Stimulated activated effector memory CD8-positive, alpha-beta T cell treated with anti-CD3 and anti-CD28 coated beads, Interleukin-12 subunit alpha, Interleukin-12 subunit beta, amount 100 ng/mL, for 72 hours (primary cell): ENCODE measurements around the gene DACT2.
"Not testable (repeated sequence)": the region's sequence is repeated elsewhere in the genome, so short reads cannot be mapped to it uniquely, and the experiment has no call there.

ENCODE experiments used
- ATAC-seq: fragments of 150-1000 bp; cut with Tn5 transposase; 2 replicates; pipeline ENCODE4 v1.10.0; 2021
- DNase-seq, 2 donors: peaks; one replicate each; pipeline ENCODE4 v3.0.0; 2021 to 2022; ENCODE audit warnings: low spot score in 2 of 2
- H3K27ac Mint-ChIP-seq: one replicate; pipeline ENCODE4 v1.8.0; 2022; ENCODE audit warnings: mild to moderate bottlenecking, mixed read lengths
- H3K36me3 Mint-ChIP-seq: one replicate; pipeline ENCODE4 v1.8.0; 2022; ENCODE audit warnings: mild to moderate bottlenecking, mixed read lengths
- H3K4me1 Mint-ChIP-seq: one replicate; pipeline ENCODE4 v1.8.0; 2022; ENCODE audit warnings: mixed read lengths
- H3K4me3 Mint-ChIP-seq: one replicate; pipeline ENCODE4 v1.8.0; 2022; ENCODE audit warnings: mild to moderate bottlenecking, mixed read lengths
- H3K9me3 Mint-ChIP-seq: one replicate; pipeline ENCODE4 v1.8.0; 2022; ENCODE audit warnings: mixed read lengths

DACT2 gene

GRCh38 chr6:168276576-168277273 is 42.9 kb downstream of the DACT2 start:
- peaks cover 2% of the 10 kb centered on the region for H3K9me3 Mint-ChIP-seq
- DNase-seq (no peak), ATAC-seq (no peak)
- H3K36me3 Mint-ChIP-seq = no peaks in the 10 kb centered on the region
- no peaks in the 10 kb centered on the region for H3K4me1 Mint-ChIP-seq
- no peak overlapping the region for H3K4me3 Mint-ChIP-seq
- H3K27ac Mint-ChIP-seq = no peak overlapping the region

- H3K9me3 Mint-ChIP-seq = peaks cover 2% of the 10 kb centered on the region
- H3K4me1 Mint-ChIP-seq = no peaks in the 10 kb centered on the region
- H3K27ac Mint-ChIP-seq = no peak overlapping the region
- no peaks in the 10 kb centered on the region for H3K36me3 Mint-ChIP-seq
- ATAC-seq (no peak), DNase-seq (no peak)
- H3K4me3 Mint-ChIP-seq = no peak overlapping the region
Measured at GRCh38 chr6:168275168-168275567, 44.4 kb downstream of the DACT2 start.

- ATAC-seq = no peak
- Mint-ChIP-seq H3K36me3 (no peaks in the 10 kb centered on the region), H3K4me3 (no peak overlapping the region), H3K4me1 (no peaks in the 10 kb centered on the region), H3K27ac (no peak overlapping the region), H3K9me3 (peaks cover 2% of the 10 kb centered on the region)
- DNase-seq = no peak
Measured at GRCh38 chr6:168274037-168274952, 45.3 kb downstream of the DACT2 start.

GRCh38 chr6:168273441-168274036 is 46.0 kb downstream of the DACT2 start:
- Mint-ChIP-seq H3K4me3 (no peak overlapping the region), H3K4me1 (no peaks in the 10 kb centered on the region), H3K9me3 (peaks cover 2% of the 10 kb centered on the region), H3K27ac (no peak overlapping the region), H3K36me3 (no peaks in the 10 kb centered on the region)
- ATAC-seq (no peak), DNase-seq (no peak)

- H3K36me3 Mint-ChIP-seq = no peaks in the 10 kb centered on the region
Measured at GRCh38 chr6:168272415-168273325, 46.9 kb downstream of the DACT2 start.

GRCh38 chr6:168270274-168271172 is 49.1 kb downstream of the DACT2 start:
- Mint-ChIP-seq H3K4me1 (no peaks in the 10 kb centered on the region), H3K9me3 (no peaks in the 10 kb centered on the region), H3K36me3 (no peaks in the 10 kb centered on the region), H3K4me3 (no peak overlapping the region), H3K27ac (no peak overlapping the region)
- no peak for DNase-seq
- no peak for ATAC-seq

More at GRCh38 chr6:168272415-168273325, 46.9 kb downstream of the DACT2 start:
- ATAC-seq (no peak), DNase-seq (no peak)
- no peak overlapping the region for H3K4me3 Mint-ChIP-seq
- H3K9me3 Mint-ChIP-seq = no peaks in the 10 kb centered on the region
- no peaks in the 10 kb centered on the region for H3K4me1 Mint-ChIP-seq
- H3K27ac Mint-ChIP-seq = no peak overlapping the region

- no peak overlapping the region for H3K27ac Mint-ChIP-seq
- no peaks in the 10 kb centered on the region for H3K36me3 Mint-ChIP-seq
- no peaks in the 10 kb centered on the region for H3K9me3 Mint-ChIP-seq
- DNase-seq (no peak), ATAC-seq (no peak)
- H3K4me3 Mint-ChIP-seq = no peak overlapping the region
- H3K4me1 Mint-ChIP-seq = no peaks in the 10 kb centered on the region
Measured at GRCh38 chr6:168269455-168270243, 49.9 kb downstream of the DACT2 start.

- Mint-ChIP-seq H3K27ac (no peak overlapping the region), H3K4me1 (no peaks in the 10 kb centered on the region), H3K36me3 (no peaks in the 10 kb centered on the region), H3K4me3 (no peak overlapping the region), H3K9me3 (no peaks in the 10 kb centered on the region)
- no peak for DNase-seq
- no peak for ATAC-seq
Measured at GRCh38 chr6:168268755-168269154, 50.8 kb downstream of the DACT2 start.

- H3K27ac Mint-ChIP-seq, DNase-seq, ATAC-seq, H3K4me1 Mint-ChIP-seq, H3K9me3 Mint-ChIP-seq, H3K36me3 Mint-ChIP-seq, H3K4me3 Mint-ChIP-seq: not testable (repeated sequence)
Measured at GRCh38 chr6:168267779-168268178, 51.8 kb downstream of the DACT2 start.

- no peaks in the 10 kb centered on the region for H3K36me3 Mint-ChIP-seq
- DNase-seq = no peak
Measured at GRCh38 chr6:168265827-168266815, 53.5 kb downstream of the DACT2 start.

GRCh38 chr6:168265394-168265793 is 54.2 kb downstream of the DACT2 start:
- Mint-ChIP-seq H3K4me3 (no peak overlapping the region), H3K4me1 (no peaks in the 10 kb centered on the region), H3K9me3 (no peaks in the 10 kb centered on the region), H3K27ac (no peak overlapping the region), H3K36me3 (no peaks in the 10 kb centered on the region)
- no peak for DNase-seq
- no peak for ATAC-seq

More at GRCh38 chr6:168265827-168266815, 53.5 kb downstream of the DACT2 start:
- ATAC-seq = no peak
- H3K27ac Mint-ChIP-seq = no peak overlapping the region
- no peaks in the 10 kb centered on the region for H3K9me3 Mint-ChIP-seq
- H3K4me1 Mint-ChIP-seq = no peaks in the 10 kb centered on the region
- H3K4me3 Mint-ChIP-seq = no peak overlapping the region

- no peaks in the 10 kb centered on the region for H3K36me3 Mint-ChIP-seq
- no peak for ATAC-seq
- no peak overlapping the region for H3K27ac Mint-ChIP-seq
- no peak for DNase-seq
- no peaks in the 10 kb centered on the region for H3K4me1 Mint-ChIP-seq
- no peak overlapping the region for H3K4me3 Mint-ChIP-seq
- no peaks in the 10 kb centered on the region for H3K9me3 Mint-ChIP-seq
Measured at GRCh38 chr6:168264593-168265335, 54.8 kb downstream of the DACT2 start.
